HFFc6 (cell line): Measurements from ENCODE around the gene GNA15. TPM values are rescaled to one million over a fixed set of nuclear protein-coding genes. Genes with fewer than 3 reads are reported as not detected.
"Not testable (repeated sequence)": the region's sequence is repeated elsewhere in the genome, so short reads cannot be mapped to it uniquely, and the experiment has no call there.

Source experiments
- DNase-seq: peaks from one replicate; pipeline ENCODE4 v3.0.0-alpha.2; 2018
- H3K27ac Mint-ChIP-seq: 2 replicates; pipeline ENCODE4 v1.8.0; 2020; ENCODE audit warnings: mild to moderate bottlenecking, mixed read lengths
- H3K27me3 Mint-ChIP-seq: 2 replicates; pipeline ENCODE4 v1.8.0; 2021; ENCODE audit warnings: mild to moderate bottlenecking, moderate library complexity, mixed read lengths; ENCODE audit not compliant: insufficient read depth
- H3K36me3 Mint-ChIP-seq: 2 replicates; pipeline ENCODE4 v1.8.0; 2021; ENCODE audit warnings: low read depth, mixed read lengths
- H3K4me1 Mint-ChIP-seq: 2 replicates; pipeline ENCODE4 v1.8.0; 2020; ENCODE audit warnings: low read depth, mixed read lengths
- H3K4me3 Mint-ChIP-seq: 2 replicates; pipeline ENCODE4 v1.8.0; 2020; ENCODE audit warnings: mild to moderate bottlenecking, moderate library complexity, mixed read lengths
- H3K9me3 Mint-ChIP-seq: 2 replicates; pipeline ENCODE4 v1.8.0; 2020; ENCODE audit warnings: mild to moderate bottlenecking, mixed read lengths
- CTCF ChIP-seq: fragments of 200-600 bp; sonication (generic); IDR thresholded peaks from 2 replicates; pipeline ENCODE4 v1.5.0; 2021; ENCODE audit warnings: antibody characterized with exemption, mild to moderate bottlenecking
- total RNA-seq, 6 experiments: library from RNA; stranded (reverse); fragmentation: NEBNext Ultra II Directional; extraction: Animal tissue kit (Norgen Biotek cat#: 25700); gene quantifications; 2 replicates in 1 of 6; 3 replicates in 5 of 6; pipeline ENCODE4 v1.2.3, GENCODE V29; 2021

GNA15 gene
- total RNA-seq, 6 experiments from 2014 or later, result not detected

- H3K36me3 Mint-ChIP-seq, result no peaks in the 10 kb centered on the region
- TF ChIP-seq CTCF, result no peak
- no peak overlapping the region for H3K4me3 Mint-ChIP-seq
- no peaks in the 10 kb centered on the region for H3K4me1 Mint-ChIP-seq
- no peak overlapping the region for H3K27ac Mint-ChIP-seq
- no peak for DNase-seq
- peaks cover 2% of the 10 kb centered on the region for H3K27me3 Mint-ChIP-seq
- no peaks in the 10 kb centered on the region for H3K9me3 Mint-ChIP-seq
Measured at GRCh38 chr19:3202346-3202745, 66.5 kb downstream of the GNA15 start.

GRCh38 chr19:3202895-3203294 lies 67.1 kb downstream of the GNA15 start:
- not testable (repeated sequence) for H3K4me3 Mint-ChIP-seq, H3K36me3 Mint-ChIP-seq, DNase-seq, H3K27me3 Mint-ChIP-seq, H3K9me3 Mint-ChIP-seq, H3K27ac Mint-ChIP-seq, H3K4me1 Mint-ChIP-seq

GRCh38 chr19:3203805-3204645 lies 68.2 kb downstream of the GNA15 start:
- no peak overlapping the region for H3K4me3 Mint-ChIP-seq
- H3K4me1 Mint-ChIP-seq, result no peaks in the 10 kb centered on the region
- no peak for DNase-seq
- H3K36me3 Mint-ChIP-seq, result no peaks in the 10 kb centered on the region
- no peak for TF ChIP-seq CTCF
- H3K27me3 Mint-ChIP-seq, result peaks cover 2% of the 10 kb centered on the region
- H3K9me3 Mint-ChIP-seq, result no peaks in the 10 kb centered on the region
- no peak overlapping the region for H3K27ac Mint-ChIP-seq

GRCh38 chr19:3204646-3205275 lies 68.9 kb downstream of the GNA15 start:
- H3K9me3 Mint-ChIP-seq, result no peaks in the 10 kb centered on the region
- no peak overlapping the region for H3K4me3 Mint-ChIP-seq
- H3K27ac Mint-ChIP-seq, result no peak overlapping the region
- no peaks in the 10 kb centered on the region for H3K4me1 Mint-ChIP-seq
- H3K36me3 Mint-ChIP-seq, result no peaks in the 10 kb centered on the region
- no peak for DNase-seq
- TF ChIP-seq CTCF, result no peak
- H3K27me3 Mint-ChIP-seq, result peaks cover 2% of the 10 kb centered on the region

GRCh38 chr19:3206216-3206953 lies 70.6 kb downstream of the GNA15 start:
- Mint-ChIP-seq H3K4me1 (no peaks in the 10 kb centered on the region), H3K4me3 (no peak overlapping the region)

More at GRCh38 chr19:3206216-3206953, 70.6 kb downstream of the GNA15 start:
- Mint-ChIP-seq H3K36me3 (no peaks in the 10 kb centered on the region), H3K9me3 (no peaks in the 10 kb centered on the region), H3K27me3 (peaks cover 4% of the 10 kb centered on the region), H3K27ac (no peak overlapping the region)
- DNase-seq, result no peak
- no peak for TF ChIP-seq CTCF
